Prostate gland (tissue), 2 donors: Measurements from ENCODE around the gene DRC3. TPM values are rescaled to one million over a fixed set of nuclear protein-coding genes. Genes with fewer than 3 reads are reported as not detected.

Experiments used
- DNase-seq: peaks from one replicate; pipeline ENCODE4 v3.0.0-alpha.2; 2019; ENCODE audit warnings: low spot score
- H3K27ac ChIP-seq, 2 donors: fragments of 200-600 bp; sonication (generic); 2 replicates each; pipeline ENCODE4 v1.5.1; 2017 to 2019
- H3K27me3 ChIP-seq: fragments of 200-600 bp; sonication (generic); replicated peaks from 2 replicates; pipeline ENCODE4 v1.5.1; 2019; ENCODE audit not compliant: insufficient read depth
- H3K36me3 ChIP-seq, 2 donors: fragments of 200-600 bp; sonication (generic); 1 replicate in 1 of 2; 2 replicates in 1 of 2; pipeline versions ENCODE4 v1.5.1 to v1.8.1; 2017 to 2019
- H3K4me1 ChIP-seq: fragments of 200-600 bp; sonication (generic); replicated peaks from 2 replicates; pipeline ENCODE4 v1.5.1; 2019
- H3K4me3 ChIP-seq, 2 donors: fragments of 200-600 bp; sonication (generic); 2 replicates each; pipeline ENCODE4 v1.5.1; 2017 to 2019
- H3K9me3 ChIP-seq: fragments of 200-600 bp; sonication (generic); 2 replicates; pipeline ENCODE4 v1.5.1; 2017
- POLR2A ChIP-seq: fragments of 450-650 bp; IDR thresholded peaks from one replicate; pipeline ENCODE4 v1.6.1; 2016; ENCODE audit warnings: antibody characterized with exemption, mild to moderate bottlenecking
- POLR2AphosphoS5 ChIP-seq: sonication (generic); formaldehyde crosslinking; IDR thresholded peaks from one replicate; pipeline ENCODE4 v1.6.1; 2017; ENCODE audit warnings: antibody characterized with exemption
- WGBS: methylation state at CpG from one replicate; pipeline ENCODE4 v1.1.5; 2018; 5-methylcytosine and 5-hydroxymethylcytosine counted together
- intact Hi-C: fragments of 100-400 bp; cut with DNase I; formaldehyde crosslinking; loops from one replicate; pipeline ENCODE4 v1.14.2; 2022
- total RNA-seq, 2 donors: library from RNA; depleted of rRNA; stranded (reverse); fragments of >200 nt; gene quantifications; one replicate each; pipeline ENCODE4 v1.1.0, GENCODE V29; 2016
- TF ChIP-seq, protein P1 (sequence below), 4 experiments: fragments of 200-600 bp in 2 of 4; fragments of 450-650 bp in 2 of 4; sonication (generic) in 2 of 4; IDR thresholded peaks; 1 replicate in 3 of 4; 2 replicates in 1 of 4; pipeline ENCODE4 v1.5.1; 2016 to 2019; ENCODE audit warnings: antibody characterized with exemption in 4 of 4, mild to moderate bottlenecking in 2 of 4, moderate library complexity in 2 of 4

The DRC3 gene
- total RNA-seq, 2 donors from 2014 or later = 4.5 to 10.0 TPM

DNA sequence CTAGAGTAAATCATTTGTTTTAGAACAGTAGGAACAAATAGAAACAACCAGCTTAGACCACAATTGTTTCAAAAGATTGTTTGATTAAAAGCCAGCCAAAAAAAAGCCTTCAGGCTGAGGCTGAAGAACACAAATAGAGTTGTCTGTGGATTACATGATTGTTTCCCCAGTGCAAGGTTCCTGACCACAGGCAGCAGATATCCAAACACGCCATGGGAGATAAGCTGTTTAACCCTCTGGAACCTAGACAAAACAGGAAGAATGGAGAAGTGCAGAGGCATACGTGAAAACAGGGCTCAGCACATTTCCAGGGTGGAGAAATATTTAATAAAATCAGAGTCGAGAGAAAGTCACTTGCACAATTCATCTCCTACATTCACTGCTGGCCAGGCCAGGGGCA lies 45.3 kb downstream of the DRC3 start:
- Histone ChIP-seq H3K27ac (peak overlapping the region; percentile 12 to 44), H3K36me3 (no peaks in the 10 kb centered on the region), H3K27me3 (no peaks in the 10 kb centered on the region), H3K9me3 (no peaks in the 10 kb centered on the region), H3K4me1 (no peaks in the 10 kb centered on the region), H3K4me3 (no peak overlapping the region)
- intact Hi-C loops = no loop called here
- no peak for TF ChIP-seq POLR2A
- TF ChIP-seq POLR2AphosphoS5 = no peak
- TF ChIP-seq, protein P1, sequence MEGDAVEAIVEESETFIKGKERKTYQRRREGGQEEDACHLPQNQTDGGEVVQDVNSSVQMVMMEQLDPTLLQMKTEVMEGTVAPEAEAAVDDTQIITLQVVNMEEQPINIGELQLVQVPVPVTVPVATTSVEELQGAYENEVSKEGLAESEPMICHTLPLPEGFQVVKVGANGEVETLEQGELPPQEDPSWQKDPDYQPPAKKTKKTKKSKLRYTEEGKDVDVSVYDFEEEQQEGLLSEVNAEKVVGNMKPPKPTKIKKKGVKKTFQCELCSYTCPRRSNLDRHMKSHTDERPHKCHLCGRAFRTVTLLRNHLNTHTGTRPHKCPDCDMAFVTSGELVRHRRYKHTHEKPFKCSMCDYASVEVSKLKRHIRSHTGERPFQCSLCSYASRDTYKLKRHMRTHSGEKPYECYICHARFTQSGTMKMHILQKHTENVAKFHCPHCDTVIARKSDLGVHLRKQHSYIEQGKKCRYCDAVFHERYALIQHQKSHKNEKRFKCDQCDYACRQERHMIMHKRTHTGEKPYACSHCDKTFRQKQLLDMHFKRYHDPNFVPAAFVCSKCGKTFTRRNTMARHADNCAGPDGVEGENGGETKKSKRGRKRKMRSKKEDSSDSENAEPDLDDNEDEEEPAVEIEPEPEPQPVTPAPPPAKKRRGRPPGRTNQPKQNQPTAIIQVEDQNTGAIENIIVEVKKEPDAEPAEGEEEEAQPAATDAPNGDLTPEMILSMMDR (IDR thresholded peaks at IDR 0.05) = no peak
- DNase-seq = no peak
- 27% methylated on average over 3 of the region's 3 CpGs for WGBS

- no peak overlapping the region for H3K4me3 ChIP-seq
- intact Hi-C loops = no loop called here
- no peaks in the 10 kb centered on the region for H3K9me3 ChIP-seq
- DNase-seq = no peak
- no peaks in the 10 kb centered on the region for H3K36me3 ChIP-seq
- no peaks in the 10 kb centered on the region for H3K4me1 ChIP-seq
- 93% methylated on average over 12 of the region's 15 CpGs for WGBS
- TF ChIP-seq POLR2AphosphoS5 = no peak
- TF ChIP-seq POLR2A = no peak
- TF ChIP-seq, protein P1 (IDR thresholded peaks at IDR 0.05) = no peak
- peak overlapping the region in 1 of 2 donors; percentile 44 for H3K27ac ChIP-seq
- H3K27me3 ChIP-seq = no peaks in the 10 kb centered on the region
Observed at GRCh38 chr17:18018411-18018921, 45.8 kb downstream of the DRC3 start.

GRCh38 chr17:18019838-18020154 lies 47.1 kb downstream of the DRC3 start:
- no peaks in the 10 kb centered on the region for H3K27me3 ChIP-seq
- no peaks in the 10 kb centered on the region for H3K36me3 ChIP-seq
- 49% methylated on average over 2 of the region's 2 CpGs for WGBS
- H3K4me3 ChIP-seq = no peak overlapping the region
- intact Hi-C loops = no loop called here
- TF ChIP-seq POLR2AphosphoS5 = no peak
- TF ChIP-seq POLR2A = no peak
- TF ChIP-seq, protein P1 (IDR thresholded peaks at IDR 0.05) = no peak
- no peaks in the 10 kb centered on the region for H3K4me1 ChIP-seq
- no peaks in the 10 kb centered on the region for H3K9me3 ChIP-seq
- no peak for DNase-seq
- H3K27ac ChIP-seq = no peak overlapping the region

- Histone ChIP-seq H3K27ac (no peak overlapping the region), H3K4me3 (no peak overlapping the region), H3K36me3 (no peaks in the 10 kb centered on the region), H3K4me1 (no peaks in the 10 kb centered on the region), H3K9me3 (no peaks in the 10 kb centered on the region), H3K27me3 (no peaks in the 10 kb centered on the region)
- WGBS = 100% methylated on average over 6 of the region's 6 CpGs
- DNase-seq = no peak
- intact Hi-C loops = no loop called here
- TF ChIP-seq POLR2AphosphoS5 (no peak), POLR2A (no peak)
- TF ChIP-seq, protein P1 (IDR thresholded peaks at IDR 0.05) = no peak
Observed at GRCh38 chr17:18020971-18021370, 48.3 kb downstream of the DRC3 start.

- Histone ChIP-seq H3K4me3 (no peak overlapping the region), H3K27ac (no peak overlapping the region), H3K9me3 (no peaks in the 10 kb centered on the region), H3K27me3 (no peaks in the 10 kb centered on the region), H3K36me3 (no peaks in the 10 kb centered on the region), H3K4me1 (no peaks in the 10 kb centered on the region)
- 100% methylated on average over 5 of the region's 5 CpGs for WGBS
- TF ChIP-seq POLR2AphosphoS5 = no peak
- no peak for TF ChIP-seq POLR2A
- TF ChIP-seq, protein P1 (IDR thresholded peaks at IDR 0.05) = no peak
- DNase-seq = no peak
- intact Hi-C loops = no loop called here
Observed at GRCh38 chr17:18021372-18021771, 48.7 kb downstream of the DRC3 start.
